Measurements from ENCODE around the gene INSR.

The INSR gene

GRCh38 chr19:7179917-7180306 is 114.3 kb downstream of the INSR start:
- Histone ChIP-seq H3K4me3 (ENCODE audit: low read depth in 1 of 2, low read length in 2 of 2) (no peak overlapping the region), H3K27ac (ENCODE audit: low read length) (no peak overlapping the region)

GRCh38 chr19:7177926-7178325 is 116.3 kb downstream of the INSR start:
- no peak overlapping the region for H3K4me3 ChIP-seq (ENCODE audit: low read depth in 1 of 2, low read length in 2 of 2)
- H3K4me1 ChIP-seq (ENCODE audit: insufficient read depth, low read length) = no peaks in the 10 kb centered on the region
- no peaks in the 10 kb centered on the region for H3K79me2 ChIP-seq (ENCODE audit: insufficient read depth, low read length)
- H3K27ac ChIP-seq (ENCODE audit: low read length) = no peak overlapping the region
- H3K9me3 ChIP-seq (ENCODE audit: insufficient read depth, low read length, severe bottlenecking) = no peaks in the 10 kb centered on the region
- TF ChIP-seq EZH2 (IDR thresholded peaks at IDR 0.05; ENCODE audit: borderline replicate concordance, low read depth, low read length, severe bottlenecking) = no peak
- no peak for TF ChIP-seq CTCF (IDR thresholded peaks at IDR 0.05; ENCODE audit: borderline replicate concordance, extremely low read depth, low read length, poor library complexity, severe bottlenecking)
- H3K4me2 ChIP-seq (ENCODE audit: insufficient read depth, low read length) = no peak overlapping the region
- H4K20me1 ChIP-seq (ENCODE audit: insufficient read depth, low read length) = no peaks in the 10 kb centered on the region
- H3K9ac ChIP-seq (ENCODE audit: low read depth, low read length) = no peak overlapping the region
- no peak for ATAC-seq (ENCODE audit: insufficient read depth, low read depth)
- no peak for DNase-seq
- no peak overlapping the region for H2AFZ ChIP-seq (ENCODE audit: low read depth, low read length)
- no peaks in the 10 kb centered on the region for H3K27me3 ChIP-seq (ENCODE audit: insufficient read depth, low read length, poor library complexity)
- H3K36me3 ChIP-seq (ENCODE audit: insufficient read depth, low read length) = peaks cover 4% of the 10 kb centered on the region

More at GRCh38 chr19:7179917-7180306, 114.3 kb downstream of the INSR start:
- Histone ChIP-seq H3K27me3 (ENCODE audit: insufficient read depth, low read length, poor library complexity) (no peaks in the 10 kb centered on the region), H3K9me3 (ENCODE audit: insufficient read depth, low read length, severe bottlenecking) (no peaks in the 10 kb centered on the region), H3K9ac (ENCODE audit: low read depth, low read length) (no peak overlapping the region), H3K79me2 (ENCODE audit: insufficient read depth, low read length) (no peaks in the 10 kb centered on the region), H3K4me1 (ENCODE audit: insufficient read depth, low read length) (no peaks in the 10 kb centered on the region), H2AFZ (ENCODE audit: low read depth, low read length) (no peak overlapping the region), H3K4me2 (ENCODE audit: insufficient read depth, low read length) (no peak overlapping the region), H4K20me1 (ENCODE audit: insufficient read depth, low read length) (no peaks in the 10 kb centered on the region; the same call in 1 of the 2 replicates), H3K36me3 (ENCODE audit: insufficient read depth, low read length) (peaks cover 14% of the 10 kb centered on the region)
- DNase-seq (no peak), ATAC-seq (ENCODE audit: insufficient read depth, low read depth) (no peak)
- TF ChIP-seq CTCF (IDR thresholded peaks at IDR 0.05; ENCODE audit: borderline replicate concordance, extremely low read depth, low read length, poor library complexity, severe bottlenecking) (no peak), EZH2 (IDR thresholded peaks at IDR 0.05; ENCODE audit: borderline replicate concordance, low read depth, low read length, severe bottlenecking) (no peak)

- Histone ChIP-seq H3K79me2 (ENCODE audit: insufficient read depth, low read length) (no peaks in the 10 kb centered on the region), H3K27ac (ENCODE audit: low read length) (no peak overlapping the region), H2AFZ (ENCODE audit: low read depth, low read length) (no peak overlapping the region), H3K9ac (ENCODE audit: low read depth, low read length) (no peak overlapping the region), H3K36me3 (ENCODE audit: insufficient read depth, low read length) (peaks cover 11% of the 10 kb centered on the region), H3K4me3 (ENCODE audit: low read depth in 1 of 2, low read length in 2 of 2) (no peak overlapping the region), H3K4me1 (ENCODE audit: insufficient read depth, low read length) (no peaks in the 10 kb centered on the region), H3K27me3 (ENCODE audit: insufficient read depth, low read length, poor library complexity) (no peaks in the 10 kb centered on the region), H4K20me1 (ENCODE audit: insufficient read depth, low read length) (no peaks in the 10 kb centered on the region), H3K4me2 (ENCODE audit: insufficient read depth, low read length) (no peak overlapping the region), H3K9me3 (ENCODE audit: insufficient read depth, low read length, severe bottlenecking) (no peaks in the 10 kb centered on the region)
- TF ChIP-seq EZH2 (IDR thresholded peaks at IDR 0.05; ENCODE audit: borderline replicate concordance, low read depth, low read length, severe bottlenecking) = no peak
- TF ChIP-seq CTCF (IDR thresholded peaks at IDR 0.05; ENCODE audit: borderline replicate concordance, extremely low read depth, low read length, poor library complexity, severe bottlenecking) = no peak
- DNase-seq (no peak), ATAC-seq (ENCODE audit: insufficient read depth, low read depth) (no peak)
These were observed 117.4 kb downstream of the INSR start for GRCh38 chr19:7176792-7177191.

- no peaks in the 10 kb centered on the region for H4K20me1 ChIP-seq (ENCODE audit: insufficient read depth, low read length)
- H2AFZ ChIP-seq (ENCODE audit: low read depth, low read length) = no peak overlapping the region
- H3K4me2 ChIP-seq (ENCODE audit: insufficient read depth, low read length) = no peak overlapping the region
- no peak overlapping the region for H3K9ac ChIP-seq (ENCODE audit: low read depth, low read length)
- H3K79me2 ChIP-seq (ENCODE audit: insufficient read depth, low read length) = no peaks in the 10 kb centered on the region
- peaks cover 33% of the 10 kb centered on the region for H3K36me3 ChIP-seq (ENCODE audit: insufficient read depth, low read length)
- no peak overlapping the region for H3K4me3 ChIP-seq (ENCODE audit: low read depth in 1 of 2, low read length in 2 of 2)
- H3K4me1 ChIP-seq (ENCODE audit: insufficient read depth, low read length) = no peaks in the 10 kb centered on the region
- H3K9me3 ChIP-seq (ENCODE audit: insufficient read depth, low read length, severe bottlenecking) = peaks cover 9% of the 10 kb centered on the region
- H3K27me3 ChIP-seq (ENCODE audit: insufficient read depth, low read length, poor library complexity) = no peaks in the 10 kb centered on the region
- no peak overlapping the region for H3K27ac ChIP-seq (ENCODE audit: low read length)
- TF ChIP-seq EZH2 (IDR thresholded peaks at IDR 0.05; ENCODE audit: borderline replicate concordance, low read depth, low read length, severe bottlenecking) = no peak
- no peak for TF ChIP-seq CTCF (IDR thresholded peaks at IDR 0.05; ENCODE audit: borderline replicate concordance, extremely low read depth, low read length, poor library complexity, severe bottlenecking)
- ATAC-seq (ENCODE audit: insufficient read depth, low read depth) (no peak), DNase-seq (no peak)
These were observed 121.4 kb downstream of the INSR start for GRCh38 chr19:7172794-7173193.

Data from DND-41 (cell line).